PFSK-1 (cell line): ENCODE results near the gene NCCRP1.

Experiments used
- FOXP2 ChIP-seq: optimal IDR thresholded peaks from 2 replicates; pipeline ENCODE3; 2011; ENCODE audit warnings: borderline replicate concordance, control low read depth, inconsistent platforms; ENCODE audit not compliant: insufficient read depth; ENCODE audit errors: extremely low read length, extremely low read depth
- POLR2AphosphoS5 ChIP-seq: IDR thresholded peaks from 2 replicates; pipeline ENCODE4 v1.6.1; 2012; ENCODE audit warnings: low read depth, mild to moderate bottlenecking, control low read depth, low read length, moderate library complexity
- REST ChIP-seq, 2 experiments: IDR thresholded peaks; 2 replicates each; pipeline versions ENCODE4 v1.6.1 to v1.8.0; 2011 to 2012; ENCODE audit warnings: low read depth in 2 of 2, low read length in 2 of 2, control low read depth in 1 of 2, inconsistent platforms in 1 of 2, mild to moderate bottlenecking in 1 of 2, moderate library complexity in 1 of 2; ENCODE audit not compliant: insufficient read depth in 1 of 2
- SIN3A ChIP-seq: IDR thresholded peaks from 2 replicates; pipeline ENCODE4 v1.6.1; 2012; ENCODE audit warnings: mild to moderate bottlenecking, low read length, moderate library complexity, borderline replicate concordance; ENCODE audit not compliant: insufficient read depth
- TAF1 ChIP-seq: IDR thresholded peaks from 2 replicates; pipeline ENCODE4 v1.6.1; 2012; ENCODE audit warnings: low read length, control low read depth, borderline replicate concordance; ENCODE audit not compliant: insufficient read depth

The NCCRP1 gene

GRCh38 chr19:39178296-39179006, 18.3 kb upstream of the NCCRP1 start:
- TF ChIP-seq REST (IDR thresholded peaks at IDR 0.05; ENCODE audit: insufficient read depth in 1 of 2, low read depth in 2 of 2, low read length in 2 of 2) (no peak), POLR2AphosphoS5 (no peak)

- TF ChIP-seq TAF1 (no peak), SIN3A (no peak), FOXP2 (no peak), POLR2AphosphoS5 (no peak), REST (IDR thresholded peaks at IDR 0.05; ENCODE audit: insufficient read depth in 1 of 2, low read depth in 2 of 2, low read length in 2 of 2) (no peak)
Measured at GRCh38 chr19:39179754-39180153, 17.0 kb upstream of the NCCRP1 start.

- TF ChIP-seq POLR2AphosphoS5 (no peak), TAF1 (no peak), FOXP2 (no peak), REST (IDR thresholded peaks at IDR 0.05; ENCODE audit: insufficient read depth in 1 of 2, low read depth in 2 of 2, low read length in 2 of 2) (no peak), SIN3A (no peak)
Measured at GRCh38 chr19:39180749-39181148, 16.0 kb upstream of the NCCRP1 start.

- TF ChIP-seq TAF1 (no peak), FOXP2 (no peak), SIN3A (no peak), POLR2AphosphoS5 (no peak; the same call in 1 of the 2 replicates), REST (IDR thresholded peaks at IDR 0.05; ENCODE audit: insufficient read depth in 1 of 2, low read depth in 2 of 2, low read length in 2 of 2) (no peak)
Measured at GRCh38 chr19:39181500-39182173, 15.1 kb upstream of the NCCRP1 start.

GRCh38 chr19:39182174-39182505, 14.6 kb upstream of the NCCRP1 start:
- TF ChIP-seq POLR2AphosphoS5: no peak
- TF ChIP-seq SIN3A: no peak
- no peak for TF ChIP-seq FOXP2
- no peak for TF ChIP-seq REST (IDR thresholded peaks at IDR 0.05; ENCODE audit: insufficient read depth in 1 of 2, low read depth in 2 of 2, low read length in 2 of 2)
- no peak for TF ChIP-seq TAF1
